SK-N-DZ (cell line): Measurements from ENCODE around the gene PRR16. TPM values are rescaled to one million over a fixed set of nuclear protein-coding genes. Genes with fewer than 3 reads are reported as not detected.
"Not testable (repeated sequence)": the region's sequence is repeated elsewhere in the genome, so short reads cannot be mapped to it uniquely, and the experiment has no call there.

Experiments used
- DNase-seq: peaks from one replicate; pipeline ENCODE4 v3.0.0-alpha.2; 2015; ENCODE audit warnings: low spot score
- polyA plus RNA-seq, 2 experiments: library from polyadenylated mRNA; depleted of rRNA; stranded (reverse); fragments of >200 nt; gene quantifications; 2 replicates each; pipeline ENCODE4 v1.2.3, GENCODE V29; 2014

The PRR16 gene
- 0.96 and 1.3 TPM in 2 replicates for polyA plus RNA-seq (2014; cell fraction: cytosol; rRNA removed)
- 0.10 and 0.30 TPM in 2 replicates for polyA plus RNA-seq (2014; cell fraction: nucleus; rRNA removed)

DNA sequence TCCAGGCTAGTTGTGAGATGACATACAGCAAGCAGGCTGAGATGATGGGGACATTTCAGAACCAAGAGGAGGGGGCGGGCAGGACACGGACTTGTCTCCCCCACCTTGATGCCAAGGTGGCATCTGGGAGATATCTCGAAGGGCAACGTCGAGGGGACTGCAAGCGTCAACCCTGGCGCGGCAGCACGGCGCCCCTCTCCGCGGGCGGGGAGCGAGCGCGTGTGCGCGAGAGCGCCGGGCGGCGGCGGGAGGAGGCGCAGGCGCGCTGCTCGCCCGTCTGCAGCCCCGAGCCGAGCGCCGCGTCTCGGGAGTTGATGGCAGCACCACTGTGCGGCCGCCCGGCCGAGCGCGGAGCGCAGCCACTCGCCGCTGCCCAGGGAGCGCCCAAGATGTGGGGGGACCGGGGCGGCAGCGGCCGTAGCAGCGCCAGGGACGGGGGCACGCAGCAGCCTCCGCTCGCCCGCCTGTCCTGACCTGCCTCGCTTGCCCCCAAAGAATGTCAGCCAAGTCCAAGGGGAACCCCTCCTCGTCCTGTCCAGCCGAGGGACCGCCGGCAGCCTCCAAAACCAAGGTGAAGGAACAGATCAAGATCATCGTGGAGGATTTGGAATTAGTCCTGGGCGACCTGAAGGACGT, at the start of gene PRR16:
PRR16 (plus strand) TSS at position 310 of the 636 bp plus-strand sequence.
- DNase-seq = peak; percentile 66

DNA sequence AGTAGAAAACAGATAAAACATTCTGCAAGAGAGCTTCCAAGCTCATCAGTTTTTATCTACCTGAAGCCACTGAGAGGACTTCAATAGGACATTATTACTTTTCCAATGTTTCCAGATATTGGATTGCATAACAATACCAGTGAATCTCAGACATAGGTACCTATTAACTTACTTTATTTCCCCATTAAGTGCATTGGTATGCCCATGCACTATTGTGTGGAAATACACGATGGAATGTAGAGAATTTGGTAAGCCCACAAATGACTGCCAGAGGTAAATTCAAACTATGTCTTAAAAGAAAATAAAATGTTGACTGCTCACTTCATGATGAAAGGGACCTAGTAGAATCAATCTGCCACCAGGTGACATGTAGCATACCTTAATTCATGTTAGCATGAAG, 48.1 kb upstream of the PRR16 start:
- DNase-seq = no peak

GRCh38 chr5:120419127-120419526, 45.0 kb upstream of the PRR16 start:
- DNase-seq = no peak

- not testable (repeated sequence) for DNase-seq
These were observed 37.3 kb upstream of the PRR16 start for GRCh38 chr5:120426633-120427275.

GRCh38 chr5:120430572-120430971, 33.5 kb upstream of the PRR16 start:
- no peak for DNase-seq

DNA sequence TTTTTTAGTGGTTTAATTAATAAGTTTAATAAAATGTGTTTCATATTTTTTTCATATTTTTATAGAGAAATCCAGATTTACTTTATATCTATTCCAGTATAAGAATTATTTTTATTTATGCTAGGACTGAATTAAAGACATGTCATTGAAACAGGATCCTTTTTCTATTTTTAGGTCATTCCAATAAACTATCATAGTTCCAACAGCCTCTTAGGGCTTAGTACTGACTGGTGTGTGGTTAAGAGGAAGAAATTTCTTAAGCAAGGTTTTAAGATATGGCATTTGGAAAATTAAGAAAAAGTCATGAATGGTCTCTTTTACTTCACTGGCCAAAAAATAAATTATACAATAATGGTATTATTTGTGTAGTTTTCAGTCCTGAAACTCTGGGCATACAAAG, 31.2 kb upstream of the PRR16 start:
- no peak for DNase-seq

DNA sequence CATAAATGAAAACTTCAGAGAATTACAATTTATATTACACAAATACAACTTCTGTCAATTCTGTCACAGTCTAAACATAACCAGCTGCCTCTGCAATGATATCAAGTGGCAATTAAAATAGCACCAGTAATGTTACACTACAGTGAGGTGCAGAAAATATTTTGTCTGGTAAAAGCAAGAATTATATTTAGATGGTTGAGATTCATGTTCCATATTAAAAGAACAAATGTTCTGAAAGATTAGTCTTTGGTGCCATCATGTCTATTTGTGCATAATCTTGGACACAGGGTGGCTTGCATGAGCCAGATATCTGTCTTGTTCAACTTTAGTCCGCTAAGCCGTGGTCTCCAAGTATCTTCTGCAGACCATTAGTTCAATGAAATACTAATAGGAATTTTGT, 29.0 kb upstream of the PRR16 start:
- DNase-seq = no peak

GRCh38 chr5:120436996-120437395, 27.1 kb upstream of the PRR16 start:
- no peak for DNase-seq

DNA sequence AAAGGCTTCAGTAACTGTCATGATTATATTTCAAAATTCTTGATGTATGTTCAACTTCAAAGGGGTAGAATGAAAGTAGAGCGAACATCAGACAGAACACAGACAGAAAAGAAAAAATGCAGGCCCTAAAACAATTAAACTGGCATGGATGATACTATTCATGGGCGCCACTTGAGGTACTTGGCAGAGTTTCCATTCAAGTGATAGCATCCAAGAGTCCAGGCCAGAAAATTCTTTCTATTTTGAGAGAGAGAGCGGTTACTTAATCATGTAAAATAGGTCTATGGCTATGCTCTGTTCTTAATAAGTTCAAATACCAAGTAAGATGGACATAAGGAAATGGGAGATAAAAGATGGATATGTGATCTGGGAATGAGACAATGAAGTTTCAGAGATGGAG, 21.4 kb upstream of the PRR16 start:
- no peak for DNase-seq

- DNase-seq = no peak
These were observed 20.5 kb upstream of the PRR16 start for GRCh38 chr5:120443607-120444006.

- DNase-seq = no peak
These were observed 18.0 kb upstream of the PRR16 start for GRCh38 chr5:120446068-120446492.

GRCh38 chr5:120446901-120447300, 17.2 kb upstream of the PRR16 start:
- DNase-seq = no peak

- peak; percentile 56 for DNase-seq
These were observed 16.3 kb upstream of the PRR16 start for GRCh38 chr5:120447706-120448239.

DNA sequence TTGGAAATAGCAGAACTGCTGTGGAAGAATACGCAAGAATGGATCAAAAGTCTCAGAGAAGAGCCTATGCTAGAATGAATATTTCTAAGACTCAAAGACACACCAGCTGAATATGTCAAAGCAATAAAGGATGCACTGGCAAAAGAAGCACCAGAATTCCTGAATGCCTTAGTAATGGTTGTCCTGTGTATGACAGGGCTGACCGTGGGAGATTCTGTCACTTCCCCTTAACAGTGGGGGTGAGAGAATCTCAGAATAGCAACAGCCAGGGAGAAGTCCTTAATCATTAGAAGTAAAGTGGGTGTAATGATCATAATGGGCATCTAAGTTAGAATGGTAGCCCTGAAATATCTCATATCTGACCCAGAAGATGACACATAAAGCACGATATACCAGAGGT, 14.6 kb upstream of the PRR16 start:
- DNase-seq = no peak

DNA sequence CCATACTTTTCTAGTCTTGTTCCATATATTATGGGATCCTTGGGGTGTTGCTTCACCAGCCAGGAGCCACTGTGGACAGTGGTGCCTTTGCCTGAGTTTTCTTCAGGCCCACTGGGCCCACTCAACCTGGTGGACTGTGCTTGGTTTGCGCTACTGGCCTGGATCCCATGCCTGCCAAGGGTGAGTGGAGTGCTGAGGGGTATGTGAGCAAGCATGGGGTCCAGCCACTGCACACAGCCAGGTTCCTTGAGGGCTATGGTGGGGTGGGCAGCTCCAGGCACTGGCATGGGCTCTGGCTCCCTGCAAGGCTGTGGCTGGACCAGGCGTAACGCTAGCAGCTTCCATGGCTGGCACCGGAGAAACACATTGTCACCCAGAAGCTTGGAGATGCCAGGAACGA, 13.2 kb upstream of the PRR16 start:
- DNase-seq = no peak

- no peak for DNase-seq
These were observed 12.7 kb upstream of the PRR16 start for GRCh38 chr5:120451445-120451844.

- no peak for DNase-seq
These were observed 11.6 kb upstream of the PRR16 start for GRCh38 chr5:120452471-120452870.

DNA sequence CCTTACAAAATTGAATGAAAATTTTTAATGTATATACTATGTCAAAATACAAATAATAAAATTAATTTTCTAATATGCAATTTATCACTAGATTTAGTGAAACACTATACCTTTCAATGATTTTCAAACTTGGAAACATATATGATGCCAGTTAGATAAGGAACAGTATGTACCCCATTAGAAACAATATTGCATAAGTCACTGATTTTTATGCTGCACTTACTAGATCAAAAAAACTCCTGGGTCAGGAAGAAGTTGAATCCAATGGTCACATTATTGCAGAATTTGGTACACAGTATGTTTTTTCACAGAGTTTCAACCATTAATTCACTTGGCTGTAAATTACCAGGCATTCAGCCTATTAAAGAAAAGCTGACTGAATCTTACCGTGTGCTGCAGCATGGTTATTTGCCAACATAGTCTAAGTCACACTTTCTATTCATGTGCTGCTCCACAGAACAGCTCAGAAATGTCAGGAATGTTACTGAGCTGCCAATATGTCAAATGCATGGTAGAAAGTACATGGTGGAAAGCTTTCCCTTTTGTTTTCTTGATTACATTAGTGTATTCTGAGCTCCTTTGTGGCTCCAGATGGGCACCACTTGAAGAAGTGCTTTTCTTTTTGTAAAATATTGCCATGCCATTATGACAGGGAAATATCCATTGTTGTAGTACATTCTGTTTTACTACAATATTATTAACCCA, 9.9 kb upstream of the PRR16 start:
- DNase-seq = no peak

DNA sequence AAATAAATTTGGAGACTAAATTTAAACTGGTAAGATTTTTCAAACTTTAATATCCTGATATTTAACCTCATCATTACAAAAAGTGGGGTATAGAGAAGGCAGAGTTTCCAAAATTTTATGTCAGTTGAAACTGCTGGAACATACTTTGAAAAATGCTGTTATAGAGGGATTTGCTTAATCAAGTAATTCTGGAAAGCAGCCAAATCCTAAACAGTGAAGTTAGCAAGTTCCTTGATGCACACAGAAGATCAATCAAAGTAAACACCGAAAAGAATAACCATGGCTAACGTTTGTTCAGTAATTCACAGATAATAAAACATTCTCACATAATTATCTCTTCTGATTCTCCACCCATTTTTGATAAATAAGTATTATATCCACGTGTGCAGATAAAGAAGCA, 8.1 kb upstream of the PRR16 start:
- DNase-seq = no peak

GRCh38 chr5:120457839-120458507, 6.1 kb upstream of the PRR16 start:
- DNase-seq = peak; percentile 51

GRCh38 chr5:120458508-120458847, 5.6 kb upstream of the PRR16 start:
- not testable (repeated sequence) for DNase-seq

GRCh38 chr5:120461251-120461650, 2.8 kb upstream of the PRR16 start:
- DNase-seq = no peak
